ENCODE results near the gene YEATS4.

The YEATS4 gene

GRCh38 chr12:69396041-69396440 lies 36.5 kb downstream of the YEATS4 start:
- no peak for TF ChIP-seq GABPA (IDR thresholded peaks at IDR 0.05; ENCODE audit: low read depth)
- no peak for TF ChIP-seq SPI1 (IDR thresholded peaks at IDR 0.05; ENCODE audit: borderline replicate concordance, low read depth)
- TF ChIP-seq, protein P1, sequence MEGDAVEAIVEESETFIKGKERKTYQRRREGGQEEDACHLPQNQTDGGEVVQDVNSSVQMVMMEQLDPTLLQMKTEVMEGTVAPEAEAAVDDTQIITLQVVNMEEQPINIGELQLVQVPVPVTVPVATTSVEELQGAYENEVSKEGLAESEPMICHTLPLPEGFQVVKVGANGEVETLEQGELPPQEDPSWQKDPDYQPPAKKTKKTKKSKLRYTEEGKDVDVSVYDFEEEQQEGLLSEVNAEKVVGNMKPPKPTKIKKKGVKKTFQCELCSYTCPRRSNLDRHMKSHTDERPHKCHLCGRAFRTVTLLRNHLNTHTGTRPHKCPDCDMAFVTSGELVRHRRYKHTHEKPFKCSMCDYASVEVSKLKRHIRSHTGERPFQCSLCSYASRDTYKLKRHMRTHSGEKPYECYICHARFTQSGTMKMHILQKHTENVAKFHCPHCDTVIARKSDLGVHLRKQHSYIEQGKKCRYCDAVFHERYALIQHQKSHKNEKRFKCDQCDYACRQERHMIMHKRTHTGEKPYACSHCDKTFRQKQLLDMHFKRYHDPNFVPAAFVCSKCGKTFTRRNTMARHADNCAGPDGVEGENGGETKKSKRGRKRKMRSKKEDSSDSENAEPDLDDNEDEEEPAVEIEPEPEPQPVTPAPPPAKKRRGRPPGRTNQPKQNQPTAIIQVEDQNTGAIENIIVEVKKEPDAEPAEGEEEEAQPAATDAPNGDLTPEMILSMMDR (IDR thresholded peaks at IDR 0.05; ENCODE audit: insufficient read depth, low read length), result no peak
- TF ChIP-seq POLR2AphosphoS5 (IDR thresholded peaks at IDR 0.05; ENCODE audit: low read depth), result no peak
- TF ChIP-seq REST (IDR thresholded peaks at IDR 0.05; ENCODE audit: insufficient replicate concordance, low read depth), result no peak
- DNase-seq (ENCODE audit: low read depth in 1 of 2, low spot score in 1 of 2), result no peak
- Histone ChIP-seq H3K27ac (replicated peaks) (no peak overlapping the region), H3K4me3 (replicated peaks; ENCODE audit: insufficient read depth, low read length) (no peak overlapping the region), H3K27me3 (ENCODE audit: insufficient read depth, poor library complexity, severe bottlenecking) (no peaks in the 10 kb centered on the region)

DNA sequence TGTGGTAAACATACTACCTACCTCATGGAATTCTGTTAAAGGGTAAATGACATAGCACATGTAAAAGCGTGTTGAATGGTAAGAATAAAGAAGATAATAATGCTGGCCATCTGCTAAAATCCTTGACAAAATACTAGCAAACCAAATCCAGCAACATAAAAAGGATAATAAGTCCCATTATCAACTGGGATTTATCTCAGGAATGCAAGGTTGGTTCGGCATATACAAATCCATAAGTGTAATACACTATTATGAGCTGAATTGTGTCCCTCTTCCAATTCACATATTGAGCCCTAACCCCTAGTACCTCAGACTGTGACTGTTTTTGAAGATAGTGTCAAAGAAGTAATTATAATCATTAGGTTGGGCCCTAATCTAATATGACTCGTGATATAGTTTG lies 37.4 kb downstream of the YEATS4 start:
- no peak for DNase-seq (ENCODE audit: low read depth in 1 of 2, low spot score in 1 of 2)
- Histone ChIP-seq H3K4me3 (replicated peaks; ENCODE audit: insufficient read depth, low read length) (no peak overlapping the region), H3K27me3 (ENCODE audit: insufficient read depth, poor library complexity, severe bottlenecking) (no peaks in the 10 kb centered on the region), H3K27ac (replicated peaks) (no peak overlapping the region)
- TF ChIP-seq SPI1 (IDR thresholded peaks at IDR 0.05; ENCODE audit: borderline replicate concordance, low read depth) (no peak), GABPA (IDR thresholded peaks at IDR 0.05; ENCODE audit: low read depth) (no peak), REST (IDR thresholded peaks at IDR 0.05; ENCODE audit: insufficient replicate concordance, low read depth) (no peak), POLR2AphosphoS5 (IDR thresholded peaks at IDR 0.05; ENCODE audit: low read depth) (no peak)
- TF ChIP-seq, protein P1 (IDR thresholded peaks at IDR 0.05; ENCODE audit: insufficient read depth, low read length), result no peak

GRCh38 chr12:69397978-69398377 lies 38.4 kb downstream of the YEATS4 start:
- no peak for TF ChIP-seq REST (IDR thresholded peaks at IDR 0.05; ENCODE audit: insufficient replicate concordance, low read depth)
- no peak for TF ChIP-seq SPI1 (IDR thresholded peaks at IDR 0.05; ENCODE audit: borderline replicate concordance, low read depth)
- TF ChIP-seq, protein P1 (IDR thresholded peaks at IDR 0.05; ENCODE audit: insufficient read depth, low read length), result no peak
- TF ChIP-seq POLR2AphosphoS5 (IDR thresholded peaks at IDR 0.05; ENCODE audit: low read depth), result no peak
- no peak for TF ChIP-seq GABPA (IDR thresholded peaks at IDR 0.05; ENCODE audit: low read depth)
- Histone ChIP-seq H3K27ac (replicated peaks) (no peak overlapping the region), H3K4me3 (replicated peaks; ENCODE audit: insufficient read depth, low read length) (no peak overlapping the region), H3K27me3 (ENCODE audit: insufficient read depth, poor library complexity, severe bottlenecking) (no peaks in the 10 kb centered on the region)
- DNase-seq (ENCODE audit: low read depth in 1 of 2, low spot score in 1 of 2), result no peak
